PFSK-1 (cell line): Measurements from ENCODE around the gene STARD4.

Experiments
- FOXP2 ChIP-seq: optimal IDR thresholded peaks from 2 replicates; pipeline ENCODE3; 2011; ENCODE audit warnings: borderline replicate concordance, control low read depth, inconsistent platforms; ENCODE audit not compliant: insufficient read depth; ENCODE audit errors: extremely low read length, extremely low read depth
- POLR2AphosphoS5 ChIP-seq: IDR thresholded peaks from 2 replicates; pipeline ENCODE4 v1.6.1; 2012; ENCODE audit warnings: low read depth, mild to moderate bottlenecking, control low read depth, low read length, moderate library complexity
- REST ChIP-seq, 2 experiments: IDR thresholded peaks; 2 replicates each; pipeline versions ENCODE4 v1.6.1 to v1.8.0; 2011 to 2012; ENCODE audit warnings: low read depth in 2 of 2, low read length in 2 of 2, control low read depth in 1 of 2, inconsistent platforms in 1 of 2, mild to moderate bottlenecking in 1 of 2, moderate library complexity in 1 of 2; ENCODE audit not compliant: insufficient read depth in 1 of 2
- SIN3A ChIP-seq: IDR thresholded peaks from 2 replicates; pipeline ENCODE4 v1.6.1; 2012; ENCODE audit warnings: mild to moderate bottlenecking, low read length, moderate library complexity, borderline replicate concordance; ENCODE audit not compliant: insufficient read depth
- TAF1 ChIP-seq: IDR thresholded peaks from 2 replicates; pipeline ENCODE4 v1.6.1; 2012; ENCODE audit warnings: low read length, control low read depth, borderline replicate concordance; ENCODE audit not compliant: insufficient read depth

STARD4 gene

GRCh38 chr5:111472579-111472978, 39.8 kb downstream of the STARD4 start:
- TF ChIP-seq TAF1, result no peak
- TF ChIP-seq POLR2AphosphoS5, result no peak
- no peak for TF ChIP-seq REST (IDR thresholded peaks at IDR 0.05; ENCODE audit: insufficient read depth in 1 of 2, low read depth in 2 of 2, low read length in 2 of 2)
- no peak for TF ChIP-seq SIN3A
- TF ChIP-seq FOXP2, result no peak

- TF ChIP-seq REST (IDR thresholded peaks at IDR 0.05; ENCODE audit: insufficient read depth in 1 of 2, low read depth in 2 of 2, low read length in 2 of 2) (no peak), POLR2AphosphoS5 (no peak), TAF1 (no peak), FOXP2 (no peak), SIN3A (no peak)
Observed at GRCh38 chr5:111472096-111472495, 40.2 kb downstream of the STARD4 start.

- TF ChIP-seq SIN3A (no peak), TAF1 (no peak), REST (IDR thresholded peaks at IDR 0.05; ENCODE audit: insufficient read depth in 1 of 2, low read depth in 2 of 2, low read length in 2 of 2) (no peak), FOXP2 (no peak), POLR2AphosphoS5 (no peak)
Observed at GRCh38 chr5:111469903-111470302, 42.4 kb downstream of the STARD4 start.

- TF ChIP-seq TAF1 (no peak), POLR2AphosphoS5 (no peak), SIN3A (no peak), FOXP2 (no peak), REST (IDR thresholded peaks at IDR 0.05; ENCODE audit: insufficient read depth in 1 of 2, low read depth in 2 of 2, low read length in 2 of 2) (no peak)
Observed at GRCh38 chr5:111469293-111469896, 42.9 kb downstream of the STARD4 start.

GRCh38 chr5:111463311-111463710, 49.0 kb downstream of the STARD4 start:
- TF ChIP-seq REST (IDR thresholded peaks at IDR 0.05; ENCODE audit: insufficient read depth in 1 of 2, low read depth in 2 of 2, low read length in 2 of 2) (no peak), TAF1 (no peak), SIN3A (no peak), POLR2AphosphoS5 (no peak), FOXP2 (no peak)
